ENCODE measurements around the gene FAM47E.
A peak's percentile ranks its signal among the peaks of the same experiment; 100 is the strongest.

GRCh38 chr4:76306882-76307659 is 55.5 kb downstream of the FAM47E start:
- TF ChIP-seq POLR2A (IDR thresholded peaks at IDR 0.05), result no peak
- TF ChIP-seq, protein P1, sequence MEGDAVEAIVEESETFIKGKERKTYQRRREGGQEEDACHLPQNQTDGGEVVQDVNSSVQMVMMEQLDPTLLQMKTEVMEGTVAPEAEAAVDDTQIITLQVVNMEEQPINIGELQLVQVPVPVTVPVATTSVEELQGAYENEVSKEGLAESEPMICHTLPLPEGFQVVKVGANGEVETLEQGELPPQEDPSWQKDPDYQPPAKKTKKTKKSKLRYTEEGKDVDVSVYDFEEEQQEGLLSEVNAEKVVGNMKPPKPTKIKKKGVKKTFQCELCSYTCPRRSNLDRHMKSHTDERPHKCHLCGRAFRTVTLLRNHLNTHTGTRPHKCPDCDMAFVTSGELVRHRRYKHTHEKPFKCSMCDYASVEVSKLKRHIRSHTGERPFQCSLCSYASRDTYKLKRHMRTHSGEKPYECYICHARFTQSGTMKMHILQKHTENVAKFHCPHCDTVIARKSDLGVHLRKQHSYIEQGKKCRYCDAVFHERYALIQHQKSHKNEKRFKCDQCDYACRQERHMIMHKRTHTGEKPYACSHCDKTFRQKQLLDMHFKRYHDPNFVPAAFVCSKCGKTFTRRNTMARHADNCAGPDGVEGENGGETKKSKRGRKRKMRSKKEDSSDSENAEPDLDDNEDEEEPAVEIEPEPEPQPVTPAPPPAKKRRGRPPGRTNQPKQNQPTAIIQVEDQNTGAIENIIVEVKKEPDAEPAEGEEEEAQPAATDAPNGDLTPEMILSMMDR (IDR thresholded peaks at IDR 0.05 in 4 of 5, conservative IDR thresholded peaks at IDR 0.05 in 1 of 5), result peak in 2 of 5 experiments; percentile 41 to 51

Data from gastrocnemius medialis (tissue), 4 donors.